HG03064 (cell line): Measurements from ENCODE around the gene PIGBOS1.
"Not testable (repeated sequence)": the region's sequence is repeated elsewhere in the genome, so short reads cannot be mapped to it uniquely, and the experiment has no call there.

Source experiments
- ATAC-seq: cut with Tn5 transposase; IDR thresholded peaks from one replicate; pipeline ENCODE4 v1.9.1; 2021; ENCODE audit warnings: low read depth; ENCODE audit not compliant: unreplicated experiment

Gene PIGBOS1

GRCh38 chr15:55302801-55303200 lies 16.1 kb downstream of the PIGBOS1 start:
- not testable (repeated sequence) for ATAC-seq

GRCh38 chr15:55297315-55297714 lies 21.6 kb downstream of the PIGBOS1 start:
- no peak for ATAC-seq

GRCh38 chr15:55290528-55291057 lies 28.3 kb downstream of the PIGBOS1 start:
- peak; percentile 77 for ATAC-seq

- peak; percentile 61 for ATAC-seq
Observed at GRCh38 chr15:55289746-55290527, 29.0 kb downstream of the PIGBOS1 start, which contains the start of gene RAB27A. Gene RAB27A, minus strand, starts transcription at chr15:55289813. Its CDS starts 54,879 bp downstream, at chr15:55234934.

GRCh38 chr15:55289011-55289745 lies 29.7 kb downstream of the PIGBOS1 start:
- ATAC-seq: peak; percentile 18

- ATAC-seq: no peak
Observed at GRCh38 chr15:55288006-55288717, 30.8 kb downstream of the PIGBOS1 start.

GRCh38 chr15:55286442-55287189 lies 32.3 kb downstream of the PIGBOS1 start:
- not testable (repeated sequence) for ATAC-seq

- ATAC-seq: no peak
Observed at GRCh38 chr15:55284426-55284825, 34.5 kb downstream of the PIGBOS1 start.

GRCh38 chr15:55283379-55284147 lies 35.4 kb downstream of the PIGBOS1 start:
- ATAC-seq: no peak

GRCh38 chr15:55282284-55282833 lies 36.6 kb downstream of the PIGBOS1 start:
- ATAC-seq: no peak

GRCh38 chr15:55281517-55282228 lies 37.2 kb downstream of the PIGBOS1 start:
- no peak for ATAC-seq

- ATAC-seq: not testable (repeated sequence)
Observed at GRCh38 chr15:55280589-55280988, 38.3 kb downstream of the PIGBOS1 start.

- ATAC-seq: peak; percentile 77
Observed at GRCh38 chr15:55279746-55280351, 39.1 kb downstream of the PIGBOS1 start.

GRCh38 chr15:55279100-55279745 lies 39.7 kb downstream of the PIGBOS1 start:
- ATAC-seq: no peak

GRCh38 chr15:55277715-55278114 lies 41.2 kb downstream of the PIGBOS1 start:
- no peak for ATAC-seq

- peak; percentile 40 for ATAC-seq
Observed at GRCh38 chr15:55277116-55277564, 41.8 kb downstream of the PIGBOS1 start.

- ATAC-seq: no peak
Observed at GRCh38 chr15:55276324-55276723, 42.6 kb downstream of the PIGBOS1 start.
